ENCODE data around the gene RTKN2. TPM values are rescaled to one million over a fixed set of nuclear protein-coding genes. Genes with fewer than 3 reads are reported as not detected.

The RTKN2 gene
- total RNA-seq, 1 donor from 2014 or later, result 0.29 TPM

Other genes with a start within 250 kb of the RTKN2 start
- 0.23 and 0.58 TPM in 2 replicates for gene ZNF365, start 105.5 kb upstream of the RTKN2 start, total RNA-seq